Stimulated activated CD8-positive, alpha-beta memory T cell treated with anti-CD3 and anti-CD28 coated beads, Interleukin-4, amount 100 ng/mL, for 48 hours (primary cell): ENCODE data around the gene CDH4.

ENCODE experiments used
- DNase-seq: peaks from one replicate; pipeline ENCODE4 v3.0.0-alpha.2; 2020

The CDH4 gene

DNA sequence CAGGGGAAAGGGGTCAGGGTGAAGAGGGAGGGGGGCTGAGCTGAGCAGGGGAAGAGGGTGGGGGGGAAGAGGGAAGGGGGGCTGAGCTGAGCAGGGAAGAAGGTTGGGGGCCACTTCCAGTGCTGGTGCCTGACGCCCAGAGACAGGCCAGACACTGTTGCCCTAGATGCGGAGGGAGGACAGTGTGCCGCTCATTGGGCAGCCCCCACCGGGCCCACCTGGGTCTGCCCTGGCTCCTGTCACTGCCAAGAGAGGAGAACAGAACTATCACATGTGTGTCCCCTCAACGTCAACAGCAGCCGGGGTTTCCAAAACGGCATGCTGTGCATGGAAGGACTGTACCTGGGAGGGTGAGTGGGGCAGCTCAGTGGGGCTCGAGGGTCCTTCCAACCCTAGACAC, 342.1 kb downstream of the CDH4 start:
- no peak for DNase-seq

DNA sequence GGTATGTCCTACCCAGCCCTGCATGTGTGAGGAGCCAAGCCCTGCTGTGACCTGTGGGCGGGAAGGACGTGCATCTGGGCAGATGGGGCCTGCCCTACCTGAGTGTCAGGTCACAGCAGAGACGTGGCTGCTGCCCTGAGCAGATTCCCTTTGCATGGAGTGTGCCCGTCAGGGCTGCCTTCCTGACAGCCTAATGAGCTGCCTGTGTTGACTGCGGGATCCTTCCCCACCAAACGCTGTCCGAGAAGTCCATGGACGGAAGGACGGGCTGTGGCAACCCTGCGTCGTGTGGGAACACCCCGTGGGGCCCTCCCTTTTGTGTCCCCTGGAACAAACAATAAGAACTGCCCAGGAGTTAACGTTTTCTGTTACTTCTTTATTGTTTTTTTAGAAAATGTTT, 343.2 kb downstream of the CDH4 start:
- DNase-seq, result no peak

GRCh38 chr20:61596687-61597330, 344.7 kb downstream of the CDH4 start:
- no peak for DNase-seq

DNA sequence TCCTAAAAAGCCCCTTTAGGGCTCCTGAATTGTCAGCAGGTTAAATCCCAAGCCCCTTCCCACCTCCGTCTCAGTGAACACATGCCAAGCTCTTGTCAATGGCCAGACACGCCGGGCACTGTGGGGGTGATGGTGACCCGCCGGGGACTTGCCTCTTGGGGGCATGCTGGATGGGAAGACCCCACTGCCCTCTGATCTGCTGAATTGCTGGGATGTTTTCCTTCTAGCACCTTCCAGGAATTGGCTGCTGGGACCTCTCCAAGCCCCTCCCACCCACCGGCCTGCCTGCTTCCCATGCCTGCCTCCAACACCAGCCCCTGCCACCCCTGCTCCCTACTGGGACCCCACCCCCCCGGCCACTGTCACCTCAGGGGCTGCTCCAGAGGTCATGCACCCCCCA, 345.9 kb downstream of the CDH4 start:
- DNase-seq, result no peak

DNA sequence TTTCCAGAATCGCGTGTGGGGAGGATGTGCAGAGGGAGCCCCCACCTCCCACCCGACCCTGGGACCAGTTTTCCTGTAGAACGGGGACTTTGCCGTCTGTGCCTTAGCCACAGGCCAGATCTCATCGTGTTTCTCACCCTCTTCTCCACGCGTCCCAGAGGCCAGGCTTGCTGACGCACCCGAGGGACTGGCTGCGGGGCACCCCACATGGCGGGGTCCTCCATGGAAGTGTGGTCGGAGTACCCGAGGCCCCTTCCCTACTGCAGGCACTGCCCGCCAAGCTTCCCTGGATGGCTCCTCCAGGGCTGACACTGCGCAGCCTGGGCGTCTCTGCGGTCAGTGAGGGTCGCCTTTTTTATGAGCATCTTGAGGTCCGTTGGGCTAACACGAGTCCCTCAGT, 346.5 kb downstream of the CDH4 start:
- DNase-seq, result no peak

DNA sequence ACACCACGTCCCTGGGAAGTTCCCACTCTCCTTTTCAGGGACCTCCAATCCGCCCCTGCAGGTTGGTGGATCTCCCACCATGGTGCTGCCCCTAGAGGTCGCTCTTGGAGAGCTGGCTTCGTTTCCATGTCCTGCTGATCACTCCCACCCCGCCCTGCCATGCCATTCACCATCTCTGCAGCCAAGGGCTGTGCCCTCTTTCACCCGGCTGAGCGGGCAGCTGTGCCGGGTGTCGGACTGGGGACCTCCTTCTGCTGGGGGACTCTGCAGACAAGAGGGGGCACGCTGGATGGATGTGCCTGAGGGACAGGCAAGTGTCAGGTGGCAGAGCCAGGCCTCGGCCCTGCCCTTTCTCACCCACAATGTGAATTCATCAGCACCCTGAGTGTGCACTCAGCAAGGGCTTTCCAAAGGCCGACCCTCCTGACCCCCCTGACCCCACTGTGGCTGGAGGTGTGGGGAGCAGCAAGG, 347.0 kb downstream of the CDH4 start:
- DNase-seq, result no peak

GRCh38 chr20:61599541-61599992, 347.5 kb downstream of the CDH4 start:
- DNase-seq, result no peak

DNA sequence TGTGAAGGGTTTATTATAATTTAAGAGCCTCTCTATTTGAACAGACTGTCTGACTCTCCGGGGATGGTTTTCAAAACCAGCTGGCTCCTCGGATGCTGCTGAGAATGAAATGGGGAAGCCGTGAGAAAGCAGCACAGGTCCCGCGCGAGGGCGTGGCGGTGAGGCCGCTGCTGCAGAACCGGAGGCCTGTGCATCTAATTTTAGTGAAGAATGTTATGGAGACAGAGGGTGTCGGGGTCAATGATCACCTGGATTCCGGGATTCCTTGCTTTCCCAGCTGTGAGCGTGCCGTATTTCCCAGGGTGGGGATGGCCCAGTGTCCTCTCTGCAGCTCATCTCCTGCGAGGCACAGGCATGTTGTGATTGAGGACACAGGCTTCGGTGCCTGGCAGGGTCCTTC, 348.0 kb downstream of the CDH4 start:
- no peak for DNase-seq

DNA sequence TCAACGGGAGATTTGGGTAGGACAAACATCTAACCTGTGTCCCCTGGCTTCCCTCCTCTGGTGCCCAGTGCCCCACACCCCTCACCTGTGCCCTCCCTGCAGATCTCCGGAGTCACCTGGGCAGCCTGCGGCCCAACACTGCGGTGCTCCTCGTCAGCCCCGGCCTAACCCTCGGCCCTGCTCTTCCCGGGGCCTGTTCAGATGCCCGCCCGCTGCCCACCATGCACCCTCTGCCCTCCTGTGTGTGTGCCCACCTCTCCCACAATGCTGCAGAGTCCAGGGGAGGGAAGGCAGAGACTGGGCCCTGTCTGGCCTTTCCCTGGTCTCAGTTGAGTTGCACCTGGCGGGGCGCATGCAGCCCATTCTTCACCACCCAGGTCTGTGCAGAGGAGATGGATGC, 349.3 kb downstream of the CDH4 start:
- no peak for DNase-seq

DNA sequence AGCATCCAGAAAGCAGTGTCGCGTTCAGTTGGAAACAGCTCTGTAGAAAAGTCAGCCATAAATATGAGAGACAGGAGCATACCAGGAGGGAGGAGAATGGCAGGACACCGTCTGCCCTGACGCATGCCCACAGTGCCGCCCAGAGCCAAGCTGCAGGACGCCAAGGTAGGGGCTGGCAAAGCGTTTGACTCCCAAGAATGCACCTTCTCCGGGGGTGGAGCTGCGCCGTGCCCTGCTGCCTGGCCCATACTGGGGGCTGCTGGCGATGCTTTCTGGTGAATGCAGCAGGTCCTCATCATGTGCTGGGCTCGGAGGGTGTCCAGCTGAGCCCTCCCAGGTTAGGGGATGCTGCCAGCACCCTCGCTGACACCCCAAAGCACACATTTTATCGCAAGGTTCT, 349.8 kb downstream of the CDH4 start:
- DNase-seq, result no peak

GRCh38 chr20:61603715-61604114, 351.7 kb downstream of the CDH4 start:
- no peak for DNase-seq

DNA sequence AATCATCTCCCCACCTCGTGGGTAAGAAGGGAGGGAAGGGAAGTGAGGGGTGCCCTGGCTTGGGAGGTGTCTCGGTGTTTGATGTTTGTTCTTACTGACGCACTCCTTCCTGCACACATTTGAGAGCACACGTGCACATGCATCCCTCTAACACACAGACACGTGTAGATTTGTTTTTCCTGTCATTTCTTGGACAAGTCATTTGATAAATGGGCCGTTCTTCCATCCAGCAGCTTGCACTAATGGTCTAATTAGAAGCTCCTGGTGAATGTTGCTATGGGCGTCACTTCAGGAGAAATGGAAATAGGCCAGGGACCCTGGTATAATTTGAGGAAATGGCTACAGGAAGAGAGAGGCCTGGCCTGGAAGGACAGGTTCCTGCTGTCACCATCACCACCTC, 352.5 kb downstream of the CDH4 start:
- DNase-seq, result no peak

- DNase-seq, result no peak
These were observed 353.2 kb downstream of the CDH4 start for GRCh38 chr20:61605283-61605682.

GRCh38 chr20:61605862-61606557, 353.9 kb downstream of the CDH4 start:
- no peak for DNase-seq

DNA sequence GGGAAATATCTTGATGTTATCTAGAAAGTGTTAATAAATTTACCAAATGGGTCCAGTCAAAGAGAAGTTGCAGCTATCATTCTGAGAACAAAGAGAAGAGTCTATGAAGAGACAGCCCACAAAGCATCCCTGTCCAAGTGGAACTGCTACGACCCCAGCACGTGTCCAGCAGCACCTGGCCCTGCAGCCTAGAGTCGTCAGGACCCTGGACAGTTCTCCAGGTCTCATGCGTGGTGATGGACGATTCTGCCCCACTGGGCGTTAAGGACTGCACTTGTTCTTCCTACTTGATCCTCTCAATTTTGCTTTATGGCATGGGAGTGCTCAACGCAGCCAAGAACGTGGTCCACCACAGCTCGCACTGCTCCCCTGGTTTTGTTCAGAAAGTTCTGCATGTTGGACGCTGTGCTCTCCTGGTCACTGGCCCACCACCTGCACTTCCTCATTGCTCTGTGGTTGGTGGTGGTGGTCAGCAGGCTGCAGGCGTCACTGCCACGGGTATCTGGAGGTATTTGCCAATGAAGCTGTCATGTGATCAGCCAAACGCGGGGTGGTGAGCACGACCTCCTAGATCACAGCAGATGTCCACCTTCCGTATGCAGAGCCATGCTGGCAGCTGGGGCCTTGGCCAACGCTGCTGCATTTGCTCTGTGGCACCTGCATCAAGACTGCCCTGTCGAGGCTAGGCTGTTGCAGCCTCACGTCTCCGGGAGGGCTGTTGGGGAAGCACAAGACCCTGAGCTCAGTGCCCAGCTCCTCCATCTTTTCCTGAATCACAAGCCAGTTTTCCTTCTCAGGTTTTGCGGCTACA, 356.4 kb downstream of the CDH4 start:
- DNase-seq, result peak; percentile 26

GRCh38 chr20:61609461-61609860, 357.4 kb downstream of the CDH4 start:
- DNase-seq, result no peak

DNA sequence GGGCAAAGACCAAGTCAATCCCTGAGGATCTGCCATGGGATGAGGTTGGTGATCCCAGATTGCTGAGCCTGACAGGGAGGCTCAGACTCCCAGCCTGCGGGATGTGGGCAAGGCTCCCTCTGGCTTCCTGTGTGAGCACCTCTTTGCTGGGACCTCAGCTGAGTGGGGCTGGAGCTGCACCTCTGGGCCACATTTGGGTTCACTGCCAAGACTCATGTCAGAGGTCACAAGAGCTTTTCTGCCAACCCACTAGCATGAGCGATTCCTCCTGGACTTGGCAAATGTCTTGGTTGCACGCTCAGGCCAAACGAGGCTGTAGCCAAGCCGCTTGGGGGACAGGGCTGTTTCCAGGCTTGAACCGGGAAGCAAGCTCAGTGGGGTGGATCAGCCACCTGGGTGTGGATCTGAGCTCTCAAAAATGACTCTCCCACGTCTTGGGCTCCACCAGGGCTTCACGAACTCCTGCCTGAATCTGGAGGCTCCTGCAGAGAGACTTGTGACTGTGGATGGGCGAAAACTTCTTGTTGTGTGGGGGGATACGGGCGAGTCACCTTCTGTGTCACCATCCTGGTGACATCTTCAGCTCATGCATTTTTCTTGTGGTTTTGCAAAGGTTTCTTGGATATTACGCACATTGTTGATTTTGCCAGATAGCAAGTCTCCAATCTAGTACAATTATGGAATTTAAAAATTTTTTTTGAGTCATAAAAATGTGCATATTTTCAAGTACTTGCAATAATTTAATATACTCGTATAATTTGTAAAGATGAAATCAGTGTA, 359.5 kb downstream of the CDH4 start:
- DNase-seq, result no peak

DNA sequence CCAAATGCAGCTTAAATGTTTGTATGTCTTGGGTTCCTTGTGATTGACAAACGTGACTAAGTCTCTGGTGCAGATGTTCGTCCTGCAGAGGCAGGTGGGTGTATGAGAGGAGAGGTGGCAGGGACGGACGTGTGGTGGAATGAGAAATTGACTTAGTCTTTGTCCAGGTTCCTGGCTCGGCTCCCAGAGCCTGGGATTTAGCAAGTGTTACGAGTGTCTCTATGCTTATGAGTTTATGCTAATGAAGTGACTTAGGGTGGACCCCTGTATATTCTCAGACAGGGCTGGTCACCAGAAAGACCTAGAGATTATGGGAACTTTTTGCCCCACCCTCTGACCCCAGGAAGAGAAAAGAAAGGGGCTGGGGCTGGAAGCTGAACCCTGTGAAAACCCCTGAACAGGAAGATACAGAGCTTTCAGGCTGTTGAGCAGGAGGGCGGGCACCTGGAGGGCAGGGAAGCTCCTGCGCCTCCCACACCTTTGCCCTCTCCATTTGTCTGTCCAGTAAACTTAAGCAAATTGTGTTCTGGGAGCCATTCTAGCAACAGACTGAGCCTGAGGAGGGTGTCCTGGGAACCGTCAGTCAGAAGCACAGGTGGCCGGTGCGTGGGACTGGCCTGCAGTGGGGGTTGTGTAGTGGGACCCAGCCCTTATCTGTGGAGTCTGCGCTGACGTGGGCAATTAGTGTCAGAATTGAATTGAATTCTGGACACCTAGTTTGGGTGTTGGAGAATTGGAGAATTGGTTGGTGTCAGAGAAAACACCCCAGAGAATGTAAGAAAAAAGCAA, 362.1 kb downstream of the CDH4 start:
- DNase-seq, result no peak

DNA sequence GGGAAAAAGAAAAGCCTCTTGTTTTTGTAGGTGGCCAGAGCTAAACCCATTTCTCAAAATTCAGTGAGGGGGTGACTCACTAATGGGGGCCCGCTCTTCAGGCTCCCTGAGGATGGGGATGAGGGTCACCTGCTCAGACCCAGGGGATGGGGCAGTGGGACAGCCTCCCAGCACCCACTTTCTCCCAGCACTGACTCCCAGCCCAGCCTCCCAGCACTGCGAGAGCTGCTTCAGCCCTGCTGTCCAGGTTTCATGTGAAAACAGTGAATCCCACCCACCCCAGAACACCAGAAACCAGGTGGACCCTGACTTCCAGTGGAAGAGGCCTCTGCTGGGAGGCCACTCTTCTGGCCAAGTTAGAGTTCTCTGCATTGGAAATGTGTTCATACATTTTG, 362.6 kb downstream of the CDH4 start:
- DNase-seq, result no peak

- DNase-seq, result no peak
These were observed 363.7 kb downstream of the CDH4 start for GRCh38 chr20:61615806-61616205.

DNA sequence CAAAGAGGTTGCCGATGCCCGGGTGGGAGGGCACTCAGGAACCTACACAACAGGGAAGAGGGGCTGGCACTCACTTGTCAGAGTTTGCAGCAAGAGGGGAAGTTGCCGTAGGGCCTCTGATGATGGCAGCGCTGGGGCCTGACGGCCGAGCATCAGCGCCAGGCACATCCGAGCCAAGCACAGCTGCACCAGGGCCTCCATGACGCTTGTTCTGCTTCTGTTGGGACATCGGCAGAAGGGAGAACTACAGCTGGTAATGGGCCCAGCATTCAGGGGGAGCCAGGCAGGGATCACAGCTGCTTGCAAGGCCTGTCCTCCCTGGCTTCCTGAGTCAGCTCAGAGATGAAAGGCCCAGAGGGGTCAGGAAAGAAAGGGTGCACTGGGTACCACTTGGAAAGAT, 367.7 kb downstream of the CDH4 start:
- DNase-seq, result no peak

- no peak for DNase-seq
These were observed 368.1 kb downstream of the CDH4 start for GRCh38 chr20:61620174-61620573.
